Central memory CD8-positive, alpha-beta T cell (primary cell): ENCODE results near the gene POU6F2.

Experiments
- ATAC-seq: fragments of 150-1000 bp; cut with Tn5 transposase; replicated peaks from 2 replicates; pipeline ENCODE4 v1.10.0; 2022; ENCODE audit warnings: mild to moderate bottlenecking, moderate FRiP score, moderate number of reproducible peaks; ENCODE audit not compliant: poor library complexity, severe bottlenecking; ENCODE audit errors: extremely low read depth
- DNase-seq, 2 donors: peaks; one replicate each; pipeline ENCODE4 v3.0.0; 2021; ENCODE audit warnings: low spot score in 2 of 2
- H3K27ac Mint-ChIP-seq: one replicate; pipeline ENCODE4 v1.8.0; 2022; ENCODE audit warnings: low read depth, mild to moderate bottlenecking, moderate library complexity, mixed read lengths
- H3K27me3 Mint-ChIP-seq: one replicate; pipeline ENCODE4 v1.8.0; 2022; ENCODE audit warnings: mixed read lengths
- H3K36me3 Mint-ChIP-seq: one replicate; pipeline ENCODE4 v1.8.0; 2022; ENCODE audit warnings: mild to moderate bottlenecking, moderate library complexity, mixed read lengths; ENCODE audit not compliant: insufficient read depth
- H3K4me1 Mint-ChIP-seq: one replicate; pipeline ENCODE4 v1.8.0; 2022; ENCODE audit warnings: mixed read lengths
- H3K4me3 Mint-ChIP-seq: one replicate; pipeline ENCODE4 v1.8.0; 2022; ENCODE audit warnings: mild to moderate bottlenecking, moderate library complexity, mixed read lengths
- H3K9me3 Mint-ChIP-seq: one replicate; pipeline ENCODE4 v1.8.0; 2022; ENCODE audit warnings: mixed read lengths

POU6F2 gene

DNA sequence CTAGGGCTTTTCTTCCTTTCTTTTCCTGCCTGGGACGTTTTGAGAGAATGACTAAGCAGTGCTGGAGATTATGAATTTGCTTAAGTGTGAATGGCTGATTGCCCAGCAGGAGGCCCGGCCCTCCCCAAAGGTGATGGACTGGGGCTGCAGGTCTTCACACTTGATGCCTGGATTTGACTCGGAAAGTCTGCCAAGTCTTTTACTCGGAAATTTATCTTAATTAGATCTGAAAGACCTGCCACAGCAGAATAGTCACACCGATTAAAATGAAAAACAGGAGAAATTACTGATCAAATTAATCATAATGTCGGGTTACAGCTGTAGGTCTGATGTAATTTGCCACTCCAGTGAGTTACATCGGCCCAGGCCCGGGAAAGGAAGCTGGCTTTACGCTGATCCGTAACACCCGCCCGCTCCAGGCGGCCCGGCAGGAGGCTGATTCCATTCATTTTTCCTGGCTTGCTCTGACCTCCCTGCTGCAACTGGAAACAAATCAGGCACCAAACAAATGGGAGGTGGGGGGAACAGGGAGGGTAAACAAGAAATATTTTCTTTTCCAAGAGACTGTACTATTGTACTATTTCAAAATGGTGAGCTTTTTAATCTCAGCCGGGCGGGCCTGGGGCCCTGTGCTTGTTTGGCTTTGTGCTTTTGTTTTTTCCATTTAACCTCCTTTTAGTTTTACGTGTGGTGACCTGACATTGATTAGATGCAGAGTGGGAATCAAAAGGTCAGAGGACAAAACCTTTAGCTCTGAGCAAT is 376.1 kb downstream of the POU6F2 start:
- H3K36me3 Mint-ChIP-seq, result peaks cover 1% of the 10 kb centered on the region
- no peak overlapping the region for H3K27ac Mint-ChIP-seq
- ATAC-seq, result no peak
- H3K9me3 Mint-ChIP-seq, result no peaks in the 10 kb centered on the region
- no peak overlapping the region for H3K4me3 Mint-ChIP-seq
- H3K4me1 Mint-ChIP-seq, result peaks cover 12% of the 10 kb centered on the region
- H3K27me3 Mint-ChIP-seq, result peaks cover 11% of the 10 kb centered on the region
- DNase-seq, result no peak

DNA sequence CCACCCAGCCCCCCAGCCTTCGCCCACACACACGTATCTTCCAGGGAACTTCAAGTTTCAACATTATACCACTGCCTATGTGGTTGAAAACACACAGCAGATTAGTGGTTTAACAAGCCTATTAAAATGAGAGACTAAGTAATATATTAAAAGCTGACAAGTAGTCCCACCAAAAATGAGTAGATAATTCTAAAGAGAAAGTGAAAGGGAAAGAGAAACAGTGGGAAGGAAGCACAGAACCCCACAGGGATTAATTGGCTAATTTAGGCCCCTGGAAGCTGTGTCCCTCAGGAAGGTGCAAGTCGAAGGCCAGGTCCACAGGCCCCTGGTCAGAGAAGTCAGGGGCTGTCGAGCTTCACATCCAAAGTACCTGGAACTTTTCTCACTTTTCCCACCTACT is 378.0 kb downstream of the POU6F2 start:
- no peak for DNase-seq
- no peak overlapping the region for H3K4me3 Mint-ChIP-seq
- H3K4me1 Mint-ChIP-seq, result peaks cover 12% of the 10 kb centered on the region
- H3K9me3 Mint-ChIP-seq, result no peaks in the 10 kb centered on the region
- peak overlapping the region; percentile 52 for H3K27ac Mint-ChIP-seq
- ATAC-seq, result no peak
- H3K36me3 Mint-ChIP-seq, result peaks cover 1% of the 10 kb centered on the region
- no peaks in the 10 kb centered on the region for H3K27me3 Mint-ChIP-seq

DNA sequence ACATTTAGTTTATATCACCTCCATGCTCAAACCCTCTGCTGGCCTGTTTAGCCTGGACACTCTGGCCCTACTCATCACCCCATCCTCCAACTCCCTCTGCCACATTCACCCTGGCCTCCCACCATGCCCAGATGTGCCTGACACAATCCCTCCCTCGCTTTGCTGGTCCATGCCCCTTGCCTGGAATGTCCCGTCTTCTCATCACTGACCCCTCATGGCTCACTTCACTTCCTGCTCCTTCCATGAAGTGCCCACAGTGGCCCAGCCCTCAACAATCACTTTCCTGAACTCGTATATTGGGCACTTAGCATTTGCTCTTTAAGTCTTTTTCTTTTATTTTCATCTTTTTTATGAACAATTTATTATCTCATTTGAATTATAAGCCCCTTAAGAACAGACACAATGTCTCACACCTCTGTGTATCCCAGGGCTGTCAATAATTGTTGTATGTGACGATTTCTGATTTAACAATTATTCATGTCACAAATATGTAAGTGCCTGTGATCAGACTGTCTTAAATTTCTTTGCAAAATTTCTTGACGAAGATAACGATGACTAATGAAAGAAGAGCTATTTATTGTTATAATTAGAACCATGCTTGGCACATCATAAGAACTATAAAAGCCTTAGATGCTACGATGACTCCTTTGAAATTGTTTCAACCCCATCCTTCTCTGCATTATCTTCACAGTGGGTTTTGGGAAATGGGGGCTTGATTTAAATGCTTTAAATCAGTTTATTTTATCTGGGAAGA is 378.6 kb downstream of the POU6F2 start:
- no peak for ATAC-seq
- H3K4me1 Mint-ChIP-seq, result peaks cover 12% of the 10 kb centered on the region
- H3K27me3 Mint-ChIP-seq, result no peaks in the 10 kb centered on the region
- H3K27ac Mint-ChIP-seq, result peak overlapping the region; percentile 52
- no peaks in the 10 kb centered on the region for H3K9me3 Mint-ChIP-seq
- H3K36me3 Mint-ChIP-seq, result peaks cover 1% of the 10 kb centered on the region
- peak overlapping the region; percentile 10 for H3K4me3 Mint-ChIP-seq
- no peak for DNase-seq

DNA sequence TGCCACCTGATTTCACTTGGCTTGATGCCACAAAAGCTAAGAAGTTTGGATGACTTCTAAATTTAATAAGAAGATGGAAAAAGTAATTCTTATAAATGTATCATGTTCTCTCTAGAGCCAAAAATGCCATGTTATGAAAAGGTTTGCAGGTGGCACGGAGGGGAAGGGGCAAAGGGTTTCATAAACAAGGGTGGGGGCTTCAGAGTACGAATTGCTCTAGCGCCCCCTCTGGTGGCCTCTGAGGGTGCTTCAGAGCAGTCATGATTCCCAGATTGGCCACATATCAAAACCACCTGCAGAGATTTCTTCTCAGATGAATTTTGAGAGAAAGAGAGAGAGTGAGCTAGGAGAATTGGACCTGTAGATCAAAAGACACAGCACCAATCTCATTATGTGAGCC is 379.9 kb downstream of the POU6F2 start:
- ATAC-seq, result no peak
- no peak for DNase-seq
- no peaks in the 10 kb centered on the region for H3K9me3 Mint-ChIP-seq
- H3K36me3 Mint-ChIP-seq, result no peaks in the 10 kb centered on the region
- no peak overlapping the region for H3K27ac Mint-ChIP-seq
- H3K4me1 Mint-ChIP-seq, result peaks cover 12% of the 10 kb centered on the region
- peaks cover 7% of the 10 kb centered on the region for H3K27me3 Mint-ChIP-seq
- no peak overlapping the region for H3K4me3 Mint-ChIP-seq

DNA sequence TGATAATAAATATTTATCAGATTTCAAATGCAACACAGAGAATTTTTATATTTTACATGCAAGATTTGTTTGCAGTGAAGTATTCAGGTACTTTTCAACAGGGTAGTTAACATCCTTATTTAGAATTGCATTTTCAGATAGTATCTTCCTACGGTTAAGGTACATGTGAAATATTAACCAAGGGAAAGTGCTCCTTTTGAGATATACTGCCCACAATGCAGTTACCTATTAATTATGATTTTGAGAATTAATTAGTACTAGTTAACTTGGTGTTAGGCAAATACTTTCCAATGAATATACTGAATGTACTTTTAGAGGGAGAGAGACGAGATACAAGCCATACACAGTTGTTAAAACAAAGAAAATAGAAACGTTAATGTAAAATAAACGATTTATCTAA is 382.3 kb downstream of the POU6F2 start:
- Mint-ChIP-seq H3K4me3 (no peak overlapping the region), H3K9me3 (no peaks in the 10 kb centered on the region), H3K4me1 (peaks cover 12% of the 10 kb centered on the region), H3K36me3 (no peaks in the 10 kb centered on the region), H3K27me3 (peaks cover 26% of the 10 kb centered on the region), H3K27ac (no peak overlapping the region)
- DNase-seq (no peak), ATAC-seq (no peak)

DNA sequence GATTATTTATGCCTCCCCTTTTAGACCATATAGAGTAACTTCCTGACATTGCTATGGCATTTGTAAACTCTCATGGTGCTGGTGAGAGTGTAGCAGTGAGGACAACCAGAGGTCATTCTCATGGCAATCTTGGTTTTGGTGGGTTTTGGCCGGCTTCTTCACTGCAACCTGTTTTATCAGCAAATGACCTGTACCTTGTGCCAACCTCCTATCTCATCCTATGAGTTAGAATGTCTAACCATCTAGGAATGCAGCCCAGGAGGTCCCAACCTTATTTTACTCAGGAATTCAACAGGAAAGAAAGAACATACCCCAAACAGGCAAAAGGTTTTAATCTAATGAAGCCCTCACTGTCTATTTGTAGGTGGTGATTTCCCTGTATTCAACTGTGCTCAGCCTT is 383.1 kb downstream of the POU6F2 start:
- Mint-ChIP-seq H3K27me3 (peaks cover 33% of the 10 kb centered on the region), H3K4me3 (no peak overlapping the region), H3K27ac (no peak overlapping the region), H3K9me3 (no peaks in the 10 kb centered on the region), H3K4me1 (peaks cover 6% of the 10 kb centered on the region), H3K36me3 (no peaks in the 10 kb centered on the region)
- no peak for DNase-seq
- ATAC-seq, result no peak

DNA sequence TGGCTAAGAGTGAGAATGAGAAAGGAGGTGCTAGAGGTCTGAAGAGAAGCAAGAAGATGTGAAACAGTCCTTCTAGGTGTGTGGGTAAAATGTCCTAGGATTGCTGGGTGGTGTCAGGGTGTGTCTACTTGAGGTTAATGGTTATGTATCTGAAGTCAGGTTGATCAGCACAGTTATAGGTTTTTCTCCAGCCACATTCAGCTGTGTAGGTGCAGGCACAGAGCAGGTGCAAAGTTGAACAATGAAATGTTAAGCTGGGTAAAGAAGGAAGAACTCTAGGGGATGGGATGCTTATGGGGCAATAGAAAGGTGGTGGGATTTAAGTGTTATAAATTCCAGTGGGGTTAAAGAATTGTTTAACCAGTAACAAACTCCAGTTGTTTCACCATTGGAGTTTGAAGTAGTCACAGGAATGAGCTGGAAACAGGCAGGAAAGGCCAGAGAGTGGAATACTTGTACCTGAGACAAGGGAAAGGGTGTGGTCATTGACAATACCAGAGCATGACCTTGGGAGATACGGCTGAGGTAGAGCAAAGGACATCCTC is 388.1 kb downstream of the POU6F2 start:
- Mint-ChIP-seq H3K4me3 (no peak overlapping the region), H3K27me3 (peaks cover 41% of the 10 kb centered on the region), H3K36me3 (no peaks in the 10 kb centered on the region), H3K9me3 (no peaks in the 10 kb centered on the region), H3K4me1 (no peaks in the 10 kb centered on the region), H3K27ac (no peak overlapping the region)
- DNase-seq (no peak), ATAC-seq (no peak)

DNA sequence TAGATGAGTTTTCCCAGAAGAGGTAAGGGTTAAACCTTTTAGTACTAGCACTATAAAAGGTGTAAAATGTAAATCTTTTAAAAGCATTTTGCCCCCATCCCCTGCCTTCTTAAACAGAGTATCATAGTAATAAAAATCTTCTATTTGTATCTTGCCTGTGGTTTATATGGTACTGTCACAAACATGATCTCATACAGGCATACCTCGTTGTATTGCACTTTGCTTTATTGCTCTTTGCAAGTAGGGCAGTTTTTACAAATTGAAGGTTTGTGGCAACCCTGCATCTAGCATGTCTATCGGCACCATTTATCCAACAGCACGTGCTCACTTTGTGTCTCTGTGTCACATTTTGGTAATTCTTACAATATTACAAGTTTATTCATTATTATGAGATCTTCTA is 389.7 kb downstream of the POU6F2 start:
- Mint-ChIP-seq H3K4me1 (no peaks in the 10 kb centered on the region), H3K27me3 (peaks cover 36% of the 10 kb centered on the region), H3K36me3 (no peaks in the 10 kb centered on the region), H3K9me3 (no peaks in the 10 kb centered on the region), H3K4me3 (no peak overlapping the region), H3K27ac (no peak overlapping the region)
- DNase-seq (no peak), ATAC-seq (no peak)

DNA sequence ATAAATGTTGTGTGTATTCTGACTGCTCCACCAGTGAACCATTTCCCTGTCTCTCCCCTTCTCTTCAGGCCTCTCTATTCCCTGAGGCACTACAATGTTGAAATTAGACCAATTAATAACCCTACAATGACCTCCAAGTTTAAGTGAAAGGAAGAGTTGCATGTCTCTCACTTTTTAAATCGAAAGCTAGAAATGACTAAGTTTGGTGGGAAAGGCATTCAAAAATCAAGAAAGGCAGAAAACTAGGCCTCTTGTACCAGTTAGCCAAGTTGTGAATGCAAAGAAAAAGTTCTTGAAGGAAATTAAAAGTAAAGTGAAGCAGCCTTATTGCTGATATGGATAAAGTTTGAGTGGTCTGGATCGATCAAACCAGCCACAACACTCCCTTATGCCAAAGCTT is 390.2 kb downstream of the POU6F2 start:
- peaks cover 31% of the 10 kb centered on the region for H3K27me3 Mint-ChIP-seq

DNA sequence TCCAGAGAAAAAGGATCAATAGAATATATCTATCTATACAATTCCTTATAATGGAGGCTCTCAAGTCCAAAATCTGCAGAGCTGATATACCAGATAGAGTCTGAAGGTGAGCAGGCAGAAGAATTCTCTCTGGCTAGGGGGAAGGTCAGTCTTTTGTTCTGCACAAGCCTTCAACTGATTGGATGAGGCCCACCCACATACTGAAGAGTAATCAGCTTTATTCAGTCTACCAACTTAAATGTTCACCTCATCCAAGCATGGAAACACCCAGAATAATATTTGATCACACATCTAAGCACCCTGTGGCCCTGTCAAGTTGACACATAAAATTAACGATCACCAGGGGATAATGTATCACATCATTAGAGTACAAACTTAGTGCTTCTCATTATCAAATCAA is 394.7 kb downstream of the POU6F2 start:
- Mint-ChIP-seq H3K36me3 (no peaks in the 10 kb centered on the region), H3K4me1 (no peaks in the 10 kb centered on the region), H3K4me3 (no peak overlapping the region), H3K9me3 (no peaks in the 10 kb centered on the region), H3K27me3 (no peaks in the 10 kb centered on the region), H3K27ac (no peak overlapping the region)
- DNase-seq, result no peak
- no peak for ATAC-seq

More for the DNA sequence above, 390.2 kb downstream of the POU6F2 start:
- Mint-ChIP-seq H3K4me1 (no peaks in the 10 kb centered on the region), H3K27ac (no peak overlapping the region), H3K9me3 (no peaks in the 10 kb centered on the region), H3K4me3 (no peak overlapping the region), H3K36me3 (no peaks in the 10 kb centered on the region)
- DNase-seq (no peak), ATAC-seq (no peak)

DNA sequence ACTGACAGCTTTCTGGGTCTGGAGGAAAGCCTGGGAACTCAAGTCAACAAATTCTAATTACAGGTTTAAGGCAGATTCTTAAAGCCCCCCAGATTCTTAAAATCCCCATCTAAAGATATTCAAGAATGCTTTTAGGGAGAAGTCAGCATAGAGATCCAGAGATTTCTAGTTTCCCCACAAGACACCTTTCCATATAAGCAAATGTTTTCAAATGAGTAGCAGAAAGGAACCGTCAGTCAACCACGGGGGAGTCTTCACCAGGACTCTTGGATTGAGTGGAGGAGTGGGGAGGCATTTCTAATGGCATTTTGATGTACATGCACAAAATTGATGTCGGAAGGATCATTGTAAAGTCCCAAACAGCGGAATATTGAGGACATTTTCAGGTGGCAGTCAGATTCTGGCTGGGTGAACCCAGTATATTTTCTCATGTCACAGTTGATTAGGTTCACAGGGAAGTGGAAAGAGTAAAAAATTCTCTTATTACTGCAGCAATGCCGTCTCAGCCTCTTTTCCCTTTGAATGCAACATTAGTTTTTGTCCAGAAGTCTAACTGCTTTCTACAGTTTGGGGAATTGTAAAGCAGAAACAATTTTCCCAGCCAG is 396.8 kb downstream of the POU6F2 start:
- ATAC-seq, result no peak
- Mint-ChIP-seq H3K4me3 (no peak overlapping the region), H3K4me1 (no peaks in the 10 kb centered on the region), H3K27ac (no peak overlapping the region), H3K9me3 (no peaks in the 10 kb centered on the region), H3K36me3 (no peaks in the 10 kb centered on the region), H3K27me3 (no peaks in the 10 kb centered on the region)
- no peak for DNase-seq

DNA sequence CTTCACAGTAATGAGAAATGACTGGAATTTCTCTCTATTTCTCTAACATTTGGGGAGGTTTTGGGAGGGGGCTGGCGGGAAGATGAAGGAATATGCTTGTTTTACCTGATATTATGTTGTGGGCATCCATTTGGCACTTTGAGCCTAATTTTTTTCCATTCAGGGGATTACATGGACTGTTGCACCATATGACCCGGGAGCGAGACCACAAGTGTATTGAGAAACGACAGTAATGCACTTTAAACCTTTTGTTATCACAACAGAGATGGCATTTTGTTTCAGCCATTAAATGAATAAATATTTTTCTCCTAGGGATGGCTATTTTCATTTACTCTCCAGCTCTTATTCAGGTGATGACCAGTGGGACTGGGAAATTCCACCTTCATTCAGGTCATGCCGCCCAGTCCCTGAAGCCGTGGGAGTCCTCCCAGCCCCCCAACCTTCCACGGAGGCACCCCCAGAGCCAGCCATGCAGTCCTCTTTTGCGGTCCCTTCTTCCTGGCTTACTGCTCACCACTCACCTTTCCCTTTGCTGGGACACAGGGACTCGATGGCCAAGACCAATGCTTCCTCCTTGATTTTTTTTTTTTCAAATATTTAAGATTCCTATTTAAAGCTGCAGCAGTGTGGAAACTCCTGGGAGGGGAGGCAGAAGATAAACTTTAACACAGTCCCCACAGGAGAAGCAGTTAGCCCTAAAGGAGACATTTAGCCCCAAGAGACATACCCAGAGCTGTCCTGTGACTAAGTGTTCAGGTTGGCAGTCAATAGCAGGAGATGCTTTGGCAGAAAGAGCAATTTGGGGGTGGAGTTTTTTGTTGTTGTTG is 397.6 kb downstream of the POU6F2 start:
- H3K4me3 Mint-ChIP-seq, result no peak overlapping the region
- H3K4me1 Mint-ChIP-seq, result no peaks in the 10 kb centered on the region
- H3K36me3 Mint-ChIP-seq, result no peaks in the 10 kb centered on the region
- no peak for DNase-seq
- no peaks in the 10 kb centered on the region for H3K9me3 Mint-ChIP-seq
- H3K27ac Mint-ChIP-seq, result no peak overlapping the region
- H3K27me3 Mint-ChIP-seq, result no peaks in the 10 kb centered on the region
- ATAC-seq, result no peak
